Adrenal gland (tissue), 12 donors: ENCODE measurements around the gene INSM2. TPM values are rescaled to one million over a fixed set of nuclear protein-coding genes. Genes with fewer than 3 reads are reported as not detected.

Experiments
- DNase-seq, 7 donors: peaks; one replicate each; pipeline ENCODE4 v3.0.0-alpha.2; 2019 to 2020
- H3K27ac ChIP-seq, 5 donors: fragments of 200-600 bp; sonication (generic) in 4 of 5; 1 replicate in 3 of 5; 2 replicates in 2 of 5; pipeline versions ENCODE4 v1.5.1 to v1.8.0; 2016 to 2020; ENCODE audit warnings: mild to moderate bottlenecking in 1 of 5
- H3K27me3 ChIP-seq: fragments of 200-600 bp; 2 replicates; pipeline ENCODE4 v1.8.0; 2021
- H3K36me3 ChIP-seq, 2 donors: fragments of 200-600 bp; replicated peaks in 1 of 2; 1 replicate in 1 of 2; 2 replicates in 1 of 2; pipeline versions ENCODE4 v1.5.1 to v1.8.0; 2018 to 2022
- H3K4me1 ChIP-seq, 2 donors: fragments of 200-600 bp; replicated peaks in 1 of 2; 1 replicate in 1 of 2; 2 replicates in 1 of 2; pipeline versions ENCODE4 v1.5.1 to v1.8.0; 2018 to 2021
- H3K4me3 ChIP-seq, 4 donors: fragments of 200-600 bp; sonication (generic) in 3 of 4; one replicate each; pipeline ENCODE4 v1.5.1; 2016 to 2018
- H3K9me3 ChIP-seq, 3 donors: fragments of 200-600 bp; sonication (generic) in 1 of 3; replicated peaks in 1 of 3; 1 replicate in 2 of 3; 2 replicates in 1 of 3; pipeline versions ENCODE4 v1.5.1 to v1.8.0; 2016 to 2021
- POLR2A ChIP-seq, 2 donors: fragments of 450-650 bp; IDR thresholded peaks; one replicate each; pipeline ENCODE4 v1.6.1; 2017; ENCODE audit warnings: antibody characterized with exemption in 2 of 2, mild to moderate bottlenecking in 2 of 2, moderate library complexity in 1 of 2
- WGBS, 4 donors: extraction: QIAGEN DNeasy Blood & Tissue Kit in 2 of 4; methylation state at CpG; one replicate each; pipeline versions ENCODE4 v1.1.5 to v1.1.7; 2013 to 2017; 5-methylcytosine and 5-hydroxymethylcytosine counted together
- intact Hi-C, 2 donors: fragments of 100-400 bp; cut with DNase I; formaldehyde crosslinking; loops; one replicate each; pipeline versions ENCODE4 v1.14.1 to v1.15.0; 2022 to 2023
- polyA plus RNA-seq, 3 donors: library from polyadenylated mRNA; stranded (reverse); fragments of 200-250 nt in 2 of 3; fragments of 350-450 nt in 1 of 3; fragmentation: Illumina TruSeq in 1 of 3; extraction: RNeasy Lipid Tissue Mini Kit (QIAGEN cat#74804) in 1 of 3; gene quantifications; one replicate each; pipeline ENCODE4 v1.2.3, GENCODE V29; 2013 to 2014
- total RNA-seq, 9 donors: library from RNA; depleted of rRNA in 4 of 9; stranded (reverse); fragments of >200 nt in 4 of 9; fragments of 120-200 nt in 1 of 9; fragmentation: NEBNext Ultra II Directional in 1 of 9; extraction: Animal tissue kit (Norgen Biotek cat#: 25700) in 1 of 9; gene quantifications; one replicate each; pipeline versions ENCODE4 v1.1.0 to v1.2.4, GENCODE V29; 2013 to 2023
- TF ChIP-seq, protein P1 (sequence below), 6 experiments: fragments of 450-650 bp in 4 of 6; fragments of 200-600 bp in 2 of 6; sonication (generic) in 1 of 6; IDR thresholded peaks; 1 replicate in 5 of 6; 2 replicates in 1 of 6; pipeline versions ENCODE4 v1.5.1 to v1.8.0; 2016 to 2021; ENCODE audit warnings: antibody characterized with exemption in 6 of 6, mild to moderate bottlenecking in 2 of 6, moderate library complexity in 1 of 6
- donor health status: healthy with polysubstance abuse.
- donor health status: Bipolar disorder and iron deficiency.
- donor health status: DM: yes; HTN: yes; CAD: no.
- donor health status: DM: no; HTN: no; CAD: no.
- donor health status: DM: no; HTN: no; CAD: no.
- donor health status: DM: yes; HTN: yes; CAD: no.

The INSM2 gene
- total and polyA plus RNA-seq, 12 donors, result 0.03 to 3.7 (median 0.45) TPM; not detected in 6

DNA sequence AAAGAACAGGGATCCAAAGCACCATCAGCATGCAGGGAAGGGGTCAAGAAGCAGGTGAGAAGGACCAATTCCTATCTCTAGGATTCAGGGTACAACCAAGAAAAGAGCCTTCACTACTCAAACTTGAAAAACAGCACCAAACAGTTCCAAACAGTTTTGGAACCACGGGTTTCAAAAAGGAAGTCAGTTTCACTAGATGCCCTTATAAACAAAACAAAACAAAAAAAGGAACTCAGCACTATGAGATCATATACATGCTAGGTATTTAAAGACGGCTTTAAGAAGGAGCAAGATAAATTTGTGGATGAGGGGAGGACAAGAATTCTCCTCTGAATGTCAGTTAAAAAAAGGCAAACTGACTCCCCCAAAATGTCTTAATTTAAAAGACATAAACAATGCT lies 6.0 kb downstream of the INSM2 start:
- TF ChIP-seq, protein P1, sequence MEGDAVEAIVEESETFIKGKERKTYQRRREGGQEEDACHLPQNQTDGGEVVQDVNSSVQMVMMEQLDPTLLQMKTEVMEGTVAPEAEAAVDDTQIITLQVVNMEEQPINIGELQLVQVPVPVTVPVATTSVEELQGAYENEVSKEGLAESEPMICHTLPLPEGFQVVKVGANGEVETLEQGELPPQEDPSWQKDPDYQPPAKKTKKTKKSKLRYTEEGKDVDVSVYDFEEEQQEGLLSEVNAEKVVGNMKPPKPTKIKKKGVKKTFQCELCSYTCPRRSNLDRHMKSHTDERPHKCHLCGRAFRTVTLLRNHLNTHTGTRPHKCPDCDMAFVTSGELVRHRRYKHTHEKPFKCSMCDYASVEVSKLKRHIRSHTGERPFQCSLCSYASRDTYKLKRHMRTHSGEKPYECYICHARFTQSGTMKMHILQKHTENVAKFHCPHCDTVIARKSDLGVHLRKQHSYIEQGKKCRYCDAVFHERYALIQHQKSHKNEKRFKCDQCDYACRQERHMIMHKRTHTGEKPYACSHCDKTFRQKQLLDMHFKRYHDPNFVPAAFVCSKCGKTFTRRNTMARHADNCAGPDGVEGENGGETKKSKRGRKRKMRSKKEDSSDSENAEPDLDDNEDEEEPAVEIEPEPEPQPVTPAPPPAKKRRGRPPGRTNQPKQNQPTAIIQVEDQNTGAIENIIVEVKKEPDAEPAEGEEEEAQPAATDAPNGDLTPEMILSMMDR (IDR thresholded peaks at IDR 0.05), result no peak
- no peak for TF ChIP-seq POLR2A (IDR thresholded peaks at IDR 0.05)
- intact Hi-C loops, result no loop called here
- no peak overlapping the region for H3K27ac ChIP-seq
- H3K9me3 ChIP-seq, result no peaks in the 10 kb centered on the region
- no peak overlapping the region for H3K4me3 ChIP-seq
- DNase-seq, result no peak
- H3K27me3 ChIP-seq, result peaks cover 5% of the 10 kb centered on the region
- H3K36me3 ChIP-seq, result no peaks in the 10 kb centered on the region
- peaks cover under 1 to 8% of the 10 kb centered on the region in 2 donors for H3K4me1 ChIP-seq
- WGBS, 4 donors, result 55 to 71% (median 66%) methylated on average over 2 of the region's 2 CpGs

- Histone ChIP-seq H3K4me3 (no peak overlapping the region), H3K27ac (no peak overlapping the region), H3K36me3 (no peaks in the 10 kb centered on the region), H3K27me3 (no peaks in the 10 kb centered on the region), H3K4me1 (no peaks in the 10 kb centered on the region), H3K9me3 (no peaks in the 10 kb centered on the region)
- intact Hi-C loops, result no loop called here
- TF ChIP-seq, protein P1 (IDR thresholded peaks at IDR 0.05), result no peak
- TF ChIP-seq POLR2A (IDR thresholded peaks at IDR 0.05), result no peak
- no peak for DNase-seq
- WGBS, 4 donors, result 93 to 97% (median 95%) methylated on average over 5 of the region's 5 CpGs
These were observed 9.0 kb downstream of the INSM2 start for GRCh38 chr14:35543006-35543405.

GRCh38 chr14:35549551-35549950 lies 15.6 kb downstream of the INSM2 start:
- H3K36me3 ChIP-seq, result no peaks in the 10 kb centered on the region
- no peak for TF ChIP-seq POLR2A (IDR thresholded peaks at IDR 0.05)
- TF ChIP-seq, protein P1 (IDR thresholded peaks at IDR 0.05), result no peak
- 89 to 94% (median 91%) methylated on average over 4 of the region's 4 CpGs for WGBS, 4 donors

GRCh38 chr14:35551081-35551480 lies 17.1 kb downstream of the INSM2 start:
- H3K27ac ChIP-seq, result no peak overlapping the region
- whole genome bisulfite sequencing, 4 donors, result 90 to 95% (median 93%) methylated on average over 1 of the region's 1 CpG
- TF ChIP-seq, protein P1 (IDR thresholded peaks at IDR 0.05), result no peak
- TF ChIP-seq POLR2A (IDR thresholded peaks at IDR 0.05), result no peak
- DNase-seq, result no peak
- intact Hi-C loops, result no loop called here
- H3K36me3 ChIP-seq, result no peaks in the 10 kb centered on the region
- H3K4me3 ChIP-seq, result no peak overlapping the region
- peaks cover 0 to 6% of the 10 kb centered on the region in 2 donors for H3K4me1 ChIP-seq
- H3K27me3 ChIP-seq, result no peaks in the 10 kb centered on the region
- H3K9me3 ChIP-seq, result no peaks in the 10 kb centered on the region

More at GRCh38 chr14:35549551-35549950, 15.6 kb downstream of the INSM2 start:
- no peaks in the 10 kb centered on the region for H3K9me3 ChIP-seq
- H3K27ac ChIP-seq, result no peak overlapping the region
- H3K27me3 ChIP-seq, result no peaks in the 10 kb centered on the region
- DNase-seq, result no peak
- intact Hi-C loops, result no loop called here
- no peak overlapping the region for H3K4me3 ChIP-seq
- H3K4me1 ChIP-seq, result peaks cover 0 to 6% of the 10 kb centered on the region in 2 donors
